ENCODE data around the gene CDH10. TPM values are rescaled to one million over a fixed set of nuclear protein-coding genes. Genes with fewer than 3 reads are reported as not detected.

Gene CDH10
- total RNA-seq, 1 experiment from 2014 or later = 0.31 TPM

DNA sequence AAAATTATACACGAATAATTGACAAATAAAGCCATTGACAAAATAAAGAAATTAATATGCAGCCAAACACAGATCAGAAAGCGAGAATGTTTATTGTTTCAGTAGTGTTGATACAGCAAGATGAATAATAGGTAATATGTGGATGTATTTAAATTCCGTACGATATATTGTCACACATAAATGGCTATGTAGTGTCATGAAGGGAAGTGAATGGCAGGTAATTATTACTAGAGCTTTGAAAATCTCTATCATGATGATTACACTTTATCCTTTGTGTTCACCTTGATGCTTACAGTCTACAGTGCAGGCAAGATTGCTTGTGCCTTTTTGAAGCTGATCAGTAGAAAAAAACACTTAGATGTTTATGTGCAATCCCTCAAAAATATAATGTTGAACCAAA lies 23.3 kb upstream of the CDH10 start:
- H3K23me2 ChIP-seq (ENCODE audit: insufficient read length, low read depth, low read length, poor library complexity, severe bottlenecking) = no peaks in the 10 kb centered on the region
- H2BK5ac ChIP-seq (ENCODE audit: insufficient read length, low read length) = no peak overlapping the region
- no peaks in the 10 kb centered on the region for H3K79me1 ChIP-seq (ENCODE audit: insufficient read depth, low read depth, low read length, poor library complexity, severe bottlenecking)
- no peak overlapping the region for H2BK120ac ChIP-seq (ENCODE audit: low read depth, low read length, poor library complexity, severe bottlenecking)
- no peak overlapping the region for H4K91ac ChIP-seq (ENCODE audit: insufficient read length, low read depth, low read length)
- H4K8ac ChIP-seq (replicated peaks; ENCODE audit: insufficient read length, low read depth, low read length) = no peak overlapping the region
- no peak for DNase-seq
- Mint-ChIP-seq H3K27me3 (ENCODE audit: low read depth) (peaks cover 1% of the 10 kb centered on the region; the same call in 1 of the 2 replicates), H3K36me3 (ENCODE audit: insufficient read depth in 1 of 3, low read depth in 3 of 3) (0 out of 7 replicates have a peak, but pooled peaks cover 0 to 2% (median 0%) of the 10 kb centered on the region in 3 experiments), H3K27ac (no peak overlapping the region), H3K9me3 (no peaks in the 10 kb centered on the region), H3K4me3 (no peak overlapping the region), H3K4me1 (peaks cover 7 to 8% of the 10 kb centered on the region in 2 experiments; a peak in 3 of 4 replicates)
- H3K79me2 ChIP-seq (ENCODE audit: insufficient read depth, low read length) = no peaks in the 10 kb centered on the region
- no peak overlapping the region for H2AFZ ChIP-seq (ENCODE audit: low read length)
- H3K4ac ChIP-seq (ENCODE audit: low read depth, low read length) = no peak overlapping the region
- no peak overlapping the region for H3K27ac ChIP-seq (ENCODE audit: insufficient read length, low read depth, low read length)
- H2BK20ac ChIP-seq (ENCODE audit: low read depth, low read length, poor library complexity, severe bottlenecking) = no peak overlapping the region
- H3K18ac ChIP-seq (ENCODE audit: insufficient read length, low read depth, low read length) = no peak overlapping the region
- H3K4me2 ChIP-seq (ENCODE audit: insufficient read depth, insufficient read length, low read length) = no peak overlapping the region
- no peak overlapping the region for H3K56ac ChIP-seq (ENCODE audit: insufficient read length, low read depth, low read length)
- no peak overlapping the region for H3K9ac ChIP-seq (ENCODE audit: extremely low read depth, insufficient read length, low read length)
- no peak overlapping the region for H3T11ph ChIP-seq (ENCODE audit: low read length)
- no peaks in the 10 kb centered on the region for H3K4me1 ChIP-seq (ENCODE audit: insufficient read depth, low read length)
- H2BK15ac ChIP-seq (ENCODE audit: low read depth, low read length) = no peak overlapping the region
- H2AK5ac ChIP-seq (ENCODE audit: insufficient read length, low read length) = no peak overlapping the region
- H2BK12ac ChIP-seq (ENCODE audit: insufficient read length, low read depth, low read length) = no peak overlapping the region
- TF ChIP-seq, protein P1, sequence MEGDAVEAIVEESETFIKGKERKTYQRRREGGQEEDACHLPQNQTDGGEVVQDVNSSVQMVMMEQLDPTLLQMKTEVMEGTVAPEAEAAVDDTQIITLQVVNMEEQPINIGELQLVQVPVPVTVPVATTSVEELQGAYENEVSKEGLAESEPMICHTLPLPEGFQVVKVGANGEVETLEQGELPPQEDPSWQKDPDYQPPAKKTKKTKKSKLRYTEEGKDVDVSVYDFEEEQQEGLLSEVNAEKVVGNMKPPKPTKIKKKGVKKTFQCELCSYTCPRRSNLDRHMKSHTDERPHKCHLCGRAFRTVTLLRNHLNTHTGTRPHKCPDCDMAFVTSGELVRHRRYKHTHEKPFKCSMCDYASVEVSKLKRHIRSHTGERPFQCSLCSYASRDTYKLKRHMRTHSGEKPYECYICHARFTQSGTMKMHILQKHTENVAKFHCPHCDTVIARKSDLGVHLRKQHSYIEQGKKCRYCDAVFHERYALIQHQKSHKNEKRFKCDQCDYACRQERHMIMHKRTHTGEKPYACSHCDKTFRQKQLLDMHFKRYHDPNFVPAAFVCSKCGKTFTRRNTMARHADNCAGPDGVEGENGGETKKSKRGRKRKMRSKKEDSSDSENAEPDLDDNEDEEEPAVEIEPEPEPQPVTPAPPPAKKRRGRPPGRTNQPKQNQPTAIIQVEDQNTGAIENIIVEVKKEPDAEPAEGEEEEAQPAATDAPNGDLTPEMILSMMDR (conservative IDR thresholded peaks at IDR 0.05) = no peak
- WGBS (ENCODE audit: extremely low coverage, insufficient read length, low lambda C conversion rate) = 100% methylated on average over 3 of the region's 4 CpGs
- H3K27me3 ChIP-seq (ENCODE audit: insufficient read depth, low read length) = no peaks in the 10 kb centered on the region
- H4K5ac ChIP-seq (ENCODE audit: insufficient read length, low read depth, low read length) = no peak overlapping the region
- H3K14ac ChIP-seq (ENCODE audit: insufficient read depth, low read length) = no peak overlapping the region
- no peaks in the 10 kb centered on the region for H4K20me1 ChIP-seq (ENCODE audit: control insufficient read depth, insufficient read depth, insufficient read length)
- H3K23ac ChIP-seq (ENCODE audit: insufficient read length, low read depth, low read length) = no peak overlapping the region
- no peaks in the 10 kb centered on the region for H3K9me3 ChIP-seq (ENCODE audit: control insufficient read depth, low read depth, low read length)

Measured in H9 (cell line).